GM19395 (cell line): Measurements from ENCODE around the gene DNAJC5.
"Not testable (repeated sequence)": the region's sequence is repeated elsewhere in the genome, so short reads cannot be mapped to it uniquely, and the experiment has no call there.

Experiments used
- ATAC-seq: cut with Tn5 transposase; IDR thresholded peaks from one replicate; pipeline ENCODE4 v1.9.1; 2021; ENCODE audit warnings: mild to moderate bottlenecking, moderate library complexity; ENCODE audit not compliant: unreplicated experiment

DNAJC5 gene, protein sequence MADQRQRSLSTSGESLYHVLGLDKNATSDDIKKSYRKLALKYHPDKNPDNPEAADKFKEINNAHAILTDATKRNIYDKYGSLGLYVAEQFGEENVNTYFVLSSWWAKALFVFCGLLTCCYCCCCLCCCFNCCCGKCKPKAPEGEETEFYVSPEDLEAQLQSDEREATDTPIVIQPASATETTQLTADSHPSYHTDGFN

DNA sequence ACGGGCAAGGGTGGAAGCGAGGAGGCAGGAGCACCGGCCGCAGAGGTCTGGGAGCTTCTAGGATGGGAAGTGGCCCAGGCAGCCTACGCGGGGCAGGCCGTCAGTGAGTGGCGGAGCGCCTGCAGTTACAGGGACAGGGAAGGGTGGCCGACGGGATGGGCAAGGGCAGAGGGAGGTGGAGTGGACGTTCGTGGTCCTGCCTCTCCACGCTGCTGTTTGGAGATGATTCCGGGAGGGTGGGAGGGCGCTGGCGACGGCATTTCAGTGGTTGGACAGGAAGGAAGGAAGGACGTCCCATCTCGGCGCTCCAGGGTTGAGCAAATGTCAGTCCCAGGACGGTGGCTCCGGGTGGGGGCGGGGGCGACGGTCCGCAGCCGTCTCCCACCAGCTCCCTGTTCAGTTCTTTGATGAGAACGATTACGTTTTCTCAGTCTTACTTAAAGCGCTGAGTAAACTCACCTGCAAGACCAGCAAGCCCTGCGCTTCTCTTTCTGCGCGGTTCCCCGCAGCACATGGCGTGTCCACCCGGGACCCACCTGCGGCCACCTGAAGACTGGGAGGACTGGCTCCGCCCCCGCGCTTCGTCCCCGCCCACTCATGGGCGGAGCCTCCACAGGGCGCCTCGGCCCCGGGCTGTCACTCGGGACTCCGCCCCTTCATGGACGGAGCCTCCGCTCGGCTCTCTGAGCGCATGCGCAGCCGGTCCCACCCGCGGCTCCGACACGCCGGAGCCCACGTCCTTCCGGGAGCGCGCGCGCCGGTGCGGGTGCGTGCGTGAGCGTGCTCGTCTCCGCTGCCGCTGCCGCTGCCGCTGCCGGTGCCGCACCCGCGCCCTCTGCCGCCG is at the start of gene DNAJC5:
Gene DNAJC5 (plus strand): TSS at position 769 of the 844 bp plus-strand sequence. CDS start 33,220 bp downstream, outside the sequence.
- peak; percentile 72 for ATAC-seq

DNA sequence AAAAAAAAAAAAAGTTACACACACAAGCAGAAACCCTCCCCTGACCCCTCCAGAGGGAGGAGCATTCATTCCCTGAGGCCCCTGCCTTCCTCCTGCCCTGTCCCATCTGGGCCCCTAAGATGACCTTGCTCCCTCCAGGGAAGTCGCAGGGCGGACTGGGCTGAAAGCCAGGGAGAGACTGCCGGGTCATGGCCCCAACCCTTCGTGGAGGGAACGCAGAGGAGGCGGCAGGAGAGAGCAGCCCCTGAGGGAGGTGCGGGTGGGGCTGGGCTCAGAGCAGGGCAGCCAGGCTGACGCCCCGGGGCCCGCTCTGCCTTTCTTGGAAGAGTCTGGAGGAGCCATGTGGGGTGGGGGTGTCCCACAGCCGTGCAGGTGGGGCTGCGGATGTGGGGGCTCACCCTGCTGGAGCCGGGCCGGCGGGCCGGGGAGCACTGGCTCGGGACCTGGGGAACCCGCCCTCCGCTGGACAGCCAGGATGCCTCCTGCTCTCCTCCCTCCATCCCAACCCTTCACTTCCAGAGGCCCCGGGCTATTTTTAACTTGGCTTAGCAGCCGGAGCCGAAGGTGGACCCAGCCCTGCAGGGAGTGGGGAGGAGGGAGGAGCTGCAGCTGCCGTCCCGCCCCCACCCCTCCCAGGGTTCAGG is 48.7 kb upstream of the DNAJC5 start:
- no peak for ATAC-seq

DNA sequence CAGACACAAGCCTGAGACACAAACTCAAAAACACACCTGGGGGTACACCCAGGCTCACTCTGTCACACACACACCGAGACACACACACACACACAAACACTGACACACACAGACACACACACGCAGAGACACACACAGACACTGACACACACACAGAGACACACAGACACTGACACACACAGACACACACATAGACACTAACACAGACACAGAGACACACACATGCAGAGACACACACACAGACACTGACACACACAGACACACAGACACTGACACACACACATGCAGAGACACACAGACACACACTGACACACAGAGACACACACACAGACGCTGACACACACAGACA is 48.1 kb upstream of the DNAJC5 start:
- no peak for ATAC-seq

DNA sequence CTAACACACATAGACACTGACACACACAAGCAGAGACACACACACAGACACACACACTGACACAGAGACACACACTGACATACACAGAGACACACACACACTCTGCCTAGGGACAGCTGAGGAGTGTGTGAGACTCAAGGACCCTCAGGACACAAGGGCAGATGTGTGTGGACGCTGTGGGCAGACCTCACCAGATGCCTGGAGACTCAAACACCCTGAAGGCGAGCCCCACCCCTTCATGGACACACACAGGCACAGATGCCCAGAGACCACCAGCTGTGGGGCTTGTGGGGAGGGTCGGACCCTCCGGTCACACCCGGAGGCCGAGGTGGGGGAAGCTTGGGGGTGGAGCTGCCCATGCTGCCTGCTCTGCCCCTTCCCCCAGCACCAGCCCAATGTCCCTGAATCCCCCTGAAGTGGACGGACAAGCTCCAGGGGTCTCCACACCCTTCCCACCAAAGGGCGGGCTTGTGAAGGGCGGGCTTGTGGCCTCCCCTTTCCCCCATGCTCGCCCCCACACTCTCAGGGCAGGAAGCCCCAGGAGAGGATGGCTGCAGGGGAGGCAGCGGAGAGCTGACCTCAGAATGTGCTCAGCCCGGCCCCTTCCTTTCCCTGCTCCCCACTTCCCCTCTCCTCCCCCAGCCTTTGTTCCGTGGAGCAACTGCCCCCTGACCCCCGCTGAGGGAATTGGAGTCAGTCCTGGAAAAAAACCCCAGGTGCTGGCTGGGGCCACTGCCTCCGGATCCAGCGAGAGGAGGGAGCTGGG is 47.5 kb upstream of the DNAJC5 start:
- ATAC-seq = no peak

DNA sequence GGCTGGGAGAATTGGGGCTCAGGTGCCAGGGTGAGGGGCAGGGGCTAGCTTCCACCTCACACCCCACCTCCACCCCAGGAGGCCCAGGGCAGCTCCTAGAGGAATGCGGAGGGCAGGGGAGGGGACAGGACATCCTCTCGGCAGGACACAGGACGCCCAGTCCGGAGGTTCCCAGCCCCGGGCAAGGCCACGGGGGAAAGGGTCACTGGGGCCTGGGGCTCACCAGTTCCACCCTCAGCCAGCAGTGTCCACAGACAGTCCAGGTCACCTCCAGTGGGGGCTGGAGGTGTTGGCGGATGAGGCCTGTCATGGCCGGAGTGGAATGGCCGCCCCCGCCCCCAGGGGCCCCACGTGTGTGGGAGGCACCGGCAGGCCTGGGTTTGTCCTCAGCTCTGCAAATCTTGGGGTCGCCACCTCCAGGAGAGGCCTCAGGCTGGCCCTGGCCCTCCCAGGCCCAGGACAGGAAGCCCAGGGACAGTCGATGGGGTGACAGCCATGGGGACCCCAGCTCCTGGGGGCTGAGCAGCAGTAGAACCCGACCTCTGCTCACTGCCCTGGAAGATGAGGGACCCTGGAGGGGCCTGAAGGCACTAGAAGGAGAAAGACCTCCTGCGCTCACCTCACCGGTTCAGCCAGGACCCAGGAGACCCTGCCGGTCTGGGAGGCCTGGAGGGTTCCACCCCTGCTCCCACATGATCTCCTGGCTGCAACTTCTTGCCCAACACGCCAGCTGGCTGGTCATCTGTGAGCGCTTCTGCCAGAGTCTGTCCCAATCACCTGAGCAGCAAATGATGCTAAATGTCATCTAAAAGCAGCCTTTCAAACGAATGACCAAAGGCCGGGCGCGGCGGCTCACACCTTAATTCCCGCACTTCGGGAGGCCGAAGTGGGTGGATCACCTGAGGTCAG is 46.7 kb upstream of the DNAJC5 start:
- ATAC-seq = no peak

DNA sequence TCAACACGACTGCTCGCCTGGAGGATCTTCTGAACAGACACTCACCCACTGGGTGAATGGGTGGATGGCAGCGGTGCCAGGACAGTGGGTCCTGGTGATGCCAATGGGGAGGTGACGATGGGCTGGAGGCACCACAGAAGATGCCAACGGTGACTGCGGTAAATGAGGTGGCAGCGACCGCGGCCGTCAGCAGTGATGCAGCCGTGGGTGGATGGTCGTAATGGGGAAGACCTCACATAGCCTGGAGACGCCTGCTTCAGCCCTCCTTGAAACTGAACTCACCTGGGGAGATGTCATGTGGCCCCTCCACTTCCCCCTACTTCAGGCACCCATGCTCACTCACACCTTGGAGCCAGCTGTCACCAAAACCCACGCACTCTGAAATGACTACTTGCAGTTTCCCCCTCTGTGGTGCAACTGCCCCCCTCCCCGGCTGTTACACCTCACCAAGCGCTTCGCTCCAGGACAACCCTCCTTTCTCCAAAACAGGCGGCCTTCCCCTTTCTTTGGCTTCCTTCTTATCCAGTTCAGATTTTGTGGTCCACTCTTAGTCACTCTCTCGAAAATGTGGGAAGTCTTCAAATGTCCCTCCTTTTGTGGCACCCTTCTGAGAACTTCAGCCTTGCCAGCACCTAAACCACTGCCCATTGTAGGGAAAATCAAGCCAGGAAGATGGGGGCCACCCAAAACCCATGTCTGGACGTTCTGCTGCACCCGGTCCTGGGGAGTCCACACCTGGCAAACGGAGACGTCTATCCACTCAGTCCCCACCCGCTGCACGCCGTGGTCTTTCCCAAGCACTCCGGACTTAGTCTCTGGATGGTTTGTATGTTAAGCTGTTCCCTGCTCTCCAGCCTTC is 44.0 kb upstream of the DNAJC5 start:
- ATAC-seq = peak; percentile 83

DNA sequence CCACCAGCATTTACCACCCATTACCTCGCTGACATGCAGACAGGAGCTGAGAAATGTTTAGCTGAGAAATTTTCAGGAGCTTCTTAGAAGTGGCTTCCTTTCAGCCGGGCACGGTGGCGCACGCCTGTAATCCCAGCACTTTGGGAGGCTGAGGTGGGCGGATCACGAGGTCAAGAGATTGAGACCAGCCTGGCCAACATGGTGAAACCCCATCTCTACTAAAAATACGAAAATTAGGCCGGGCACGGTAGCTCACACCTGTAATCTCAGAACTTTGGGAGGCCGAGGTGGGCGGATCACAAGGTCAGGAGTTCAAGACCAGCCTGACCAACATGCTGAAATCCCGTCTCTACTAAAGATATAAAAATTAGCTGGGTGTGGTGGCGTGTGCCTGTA is 43.4 kb upstream of the DNAJC5 start:
- ATAC-seq = not testable (repeated sequence)

DNA sequence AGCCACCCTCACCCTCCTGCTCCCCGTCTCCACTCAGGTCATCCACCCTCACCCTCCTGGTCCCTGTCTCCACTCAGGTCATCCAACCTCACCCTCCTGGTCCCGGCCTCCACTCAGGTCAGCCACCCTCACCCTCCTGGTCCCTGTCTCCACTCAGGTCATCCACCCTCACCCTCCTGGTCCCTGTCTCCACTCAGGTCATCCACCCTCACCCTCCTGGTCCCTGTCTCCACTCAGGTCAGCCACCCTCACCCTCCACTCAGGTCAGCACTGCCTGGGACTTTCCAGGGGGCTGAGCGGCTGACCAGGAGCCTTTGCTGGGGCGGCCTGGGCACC is 41.2 kb upstream of the DNAJC5 start:
- ATAC-seq = not testable (repeated sequence)

DNA sequence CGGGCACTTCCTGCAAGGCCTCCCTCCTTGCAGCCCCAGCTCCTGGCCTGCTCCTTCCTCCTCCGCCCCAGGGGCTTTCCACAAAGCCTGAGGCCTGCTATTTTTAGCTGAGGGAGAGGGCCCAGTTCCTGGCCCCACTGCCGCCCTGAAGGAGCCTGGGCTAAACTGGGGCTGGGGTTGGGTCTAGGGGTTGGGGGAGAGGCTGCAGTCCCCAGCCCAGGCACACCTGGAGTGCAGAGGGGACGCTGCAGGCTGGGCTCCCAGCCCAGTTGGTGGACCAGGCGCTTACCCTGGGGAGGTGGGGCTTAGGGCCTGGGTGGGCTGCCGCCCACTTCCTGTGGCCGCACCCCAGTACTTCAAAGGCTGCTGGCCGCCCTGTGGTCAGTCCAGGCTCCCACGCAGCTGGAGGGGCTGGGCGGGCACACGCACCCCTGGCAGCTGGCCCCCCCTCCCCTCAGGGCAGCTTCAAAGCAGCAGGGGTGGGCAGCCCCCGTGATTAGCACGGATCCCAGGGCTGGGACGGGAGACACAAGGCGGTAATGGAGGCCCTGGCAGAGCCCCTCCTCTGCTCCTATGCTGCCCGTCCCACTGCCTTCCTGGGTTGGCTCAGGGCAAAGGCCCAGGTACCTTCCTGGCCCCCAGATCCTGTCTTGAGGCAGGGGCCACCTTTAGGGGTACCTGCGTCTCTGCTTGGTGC is 40.7 kb upstream of the DNAJC5 start:
- no peak for ATAC-seq

DNA sequence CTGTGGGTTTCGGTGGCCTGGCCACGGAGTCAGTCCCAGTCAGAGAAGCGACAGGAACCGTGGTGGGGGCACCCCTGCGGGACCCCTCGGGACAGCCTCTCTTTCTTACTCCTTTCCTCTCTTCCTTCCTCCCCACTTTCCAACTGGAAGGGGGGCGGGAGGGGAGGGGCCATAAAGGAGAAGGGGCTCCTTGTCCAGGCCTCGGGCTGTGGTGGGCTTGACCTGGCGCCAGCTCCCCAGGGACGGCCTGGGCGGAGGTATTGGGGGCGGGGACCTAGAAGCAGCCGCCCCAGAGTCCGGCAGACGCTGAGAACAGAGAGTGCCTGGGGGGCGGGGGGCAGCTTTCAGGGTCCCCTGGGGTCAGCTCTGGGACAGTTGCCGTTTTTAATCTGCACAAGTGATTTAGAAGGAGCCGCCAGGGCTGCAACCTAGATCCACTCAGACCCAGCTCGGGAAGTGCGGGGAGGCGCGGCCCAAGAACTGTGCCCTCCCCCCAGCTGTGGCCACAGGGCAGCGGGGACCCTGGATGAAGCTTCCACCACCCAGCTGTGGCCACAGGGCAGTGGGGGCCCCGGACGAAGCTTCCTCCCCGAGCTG is 40.1 kb upstream of the DNAJC5 start:
- ATAC-seq = no peak

DNA sequence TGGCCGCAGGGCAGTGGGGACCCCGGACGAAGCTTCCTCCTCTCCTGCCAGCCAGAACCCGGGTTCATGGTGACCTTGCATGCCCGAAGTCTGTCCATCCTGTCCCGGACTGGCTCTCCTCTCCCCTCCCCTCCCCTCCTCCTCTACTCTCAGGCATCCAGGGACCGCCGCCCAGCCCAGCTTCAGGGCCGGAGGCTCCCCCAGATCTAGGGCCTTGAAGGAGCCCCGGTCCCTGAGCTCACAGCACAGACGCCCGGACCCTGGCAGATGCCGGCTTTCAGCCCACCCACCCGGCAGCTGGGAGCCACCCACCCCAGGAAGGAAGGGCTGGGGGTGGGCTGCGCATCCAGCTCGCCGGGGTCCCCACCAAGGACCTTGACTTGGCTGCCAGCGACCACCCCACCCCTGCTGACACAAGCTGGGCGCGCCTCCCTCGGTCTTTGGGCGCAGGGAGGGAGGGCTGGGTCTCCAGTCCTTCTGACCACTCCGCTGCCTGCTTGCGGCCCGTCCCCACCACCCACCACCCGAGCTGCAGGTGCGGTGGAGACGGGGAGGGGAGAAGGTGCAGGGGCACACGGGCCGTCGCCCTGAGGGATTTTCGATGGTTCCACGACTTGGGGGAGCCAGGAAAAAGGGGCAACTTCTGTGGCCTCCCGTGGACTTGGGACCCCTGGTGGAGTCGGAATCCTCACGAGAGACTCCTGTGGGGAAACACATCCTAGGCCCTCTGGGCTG is 39.4 kb upstream of the DNAJC5 start:
- no peak for ATAC-seq

DNA sequence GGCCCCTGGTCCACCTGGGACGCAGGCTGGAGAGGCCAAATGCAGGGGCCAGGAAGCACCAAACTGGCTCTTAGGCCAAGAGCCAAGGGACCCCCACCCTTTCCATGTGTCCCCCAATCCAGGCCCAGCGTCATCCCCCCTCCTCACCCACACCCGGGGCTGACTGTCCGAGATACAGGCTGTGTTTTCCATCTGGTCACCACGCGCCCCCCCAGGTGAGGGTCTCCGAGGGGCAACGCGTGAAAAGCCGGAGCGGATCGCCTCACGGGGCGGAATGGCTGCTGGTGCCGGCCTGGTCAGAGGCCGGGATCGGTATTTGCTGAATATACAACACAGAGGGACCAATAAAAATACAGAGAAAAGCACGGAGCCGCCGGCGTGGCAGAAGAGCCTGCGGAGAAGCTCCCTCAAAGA is 38.8 kb upstream of the DNAJC5 start:
- no peak for ATAC-seq

DNA sequence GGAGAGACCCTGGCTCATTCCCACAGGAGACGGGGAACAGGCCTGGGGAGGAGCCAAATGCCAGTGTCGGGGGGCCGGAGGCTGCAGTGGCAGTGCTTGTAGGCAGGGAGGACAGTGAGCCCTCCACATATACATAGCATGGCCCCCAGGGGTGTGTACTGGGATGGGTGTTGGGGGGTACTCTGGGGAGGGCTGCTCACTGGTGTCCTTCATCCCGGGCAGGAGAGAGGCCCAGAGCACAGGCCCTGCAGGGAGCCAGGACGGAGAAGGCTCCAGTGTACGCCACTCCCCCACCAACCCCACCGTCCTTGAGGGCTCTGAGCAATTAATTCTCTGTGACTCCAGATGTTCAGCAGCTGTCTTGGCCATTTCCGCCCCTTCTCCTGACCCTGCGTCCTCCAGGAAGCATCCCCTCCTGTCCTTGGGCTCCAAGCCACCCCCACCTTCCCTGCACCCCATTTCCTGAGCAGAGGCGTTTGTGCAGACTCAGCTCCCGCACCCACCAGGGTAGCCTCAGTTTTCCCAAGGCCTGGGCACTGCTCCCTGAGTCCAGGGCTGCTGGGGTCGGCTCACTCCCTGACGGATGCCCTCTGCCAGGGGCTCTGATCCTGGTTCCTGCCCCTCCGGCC is 37.0 kb upstream of the DNAJC5 start:
- ATAC-seq = no peak

DNA sequence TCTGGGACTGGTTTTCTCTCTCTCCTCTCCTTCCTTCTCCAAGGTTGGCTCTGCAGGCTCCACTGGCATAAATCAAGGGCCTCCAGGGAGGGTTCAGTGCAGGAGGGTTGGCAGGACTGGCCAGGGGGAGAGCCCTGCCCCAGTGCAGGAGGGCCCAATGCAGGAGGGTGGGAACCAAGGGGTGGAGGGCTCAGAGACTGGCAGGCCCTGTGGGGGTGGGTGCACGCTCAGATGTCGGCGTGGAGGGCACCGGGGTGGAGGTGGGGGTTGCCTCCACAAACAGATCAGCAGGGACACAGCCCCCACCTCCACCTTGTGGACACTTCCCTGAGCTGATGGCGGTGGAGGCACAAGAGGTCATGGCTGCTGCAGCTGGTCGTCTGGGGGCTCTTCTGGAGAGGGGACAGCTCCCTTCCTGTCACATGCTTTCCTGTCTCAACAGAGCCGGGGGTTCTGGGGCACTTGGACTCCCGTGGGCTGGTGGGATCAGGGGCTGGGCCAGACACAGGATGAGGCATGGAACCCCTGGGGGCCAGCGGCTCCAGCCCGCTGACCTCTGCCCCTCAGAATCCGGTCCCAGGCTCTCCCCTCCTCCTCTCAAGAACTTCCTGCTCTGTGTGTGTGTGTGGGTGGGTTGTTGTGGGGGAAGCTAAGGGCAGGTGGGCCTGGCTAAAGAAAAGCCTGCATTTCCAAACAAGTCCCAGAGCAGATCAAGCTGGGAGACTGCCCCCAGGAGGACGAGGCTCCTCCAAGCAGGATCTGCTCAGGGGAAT is 36.3 kb upstream of the DNAJC5 start:
- no peak for ATAC-seq

DNA sequence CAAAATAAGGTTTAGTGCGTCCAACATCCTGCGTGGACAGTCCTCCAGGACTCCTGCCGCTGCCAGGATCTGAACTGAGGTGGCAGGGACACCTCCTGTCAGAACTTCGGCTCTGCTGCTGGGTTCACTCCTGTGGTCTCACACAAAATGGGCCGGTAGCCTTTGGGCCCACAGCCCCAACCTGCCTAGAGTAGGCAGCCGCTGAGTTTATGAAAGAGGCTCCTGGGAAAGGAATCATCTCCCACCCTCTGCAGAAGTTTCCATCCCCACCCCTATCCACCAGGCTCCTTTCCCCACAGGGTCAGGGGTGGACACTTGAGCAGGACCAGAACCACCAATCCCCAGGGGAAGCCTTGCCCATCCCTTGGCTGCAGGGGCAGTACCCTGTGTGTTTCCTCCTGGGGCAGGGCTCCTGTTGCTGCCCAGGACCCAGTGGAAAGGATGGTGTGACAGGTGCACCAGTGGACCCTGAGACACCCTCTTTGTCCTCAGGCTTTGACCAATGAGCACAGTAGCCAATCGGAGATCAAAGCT is 35.7 kb upstream of the DNAJC5 start:
- ATAC-seq = no peak

DNA sequence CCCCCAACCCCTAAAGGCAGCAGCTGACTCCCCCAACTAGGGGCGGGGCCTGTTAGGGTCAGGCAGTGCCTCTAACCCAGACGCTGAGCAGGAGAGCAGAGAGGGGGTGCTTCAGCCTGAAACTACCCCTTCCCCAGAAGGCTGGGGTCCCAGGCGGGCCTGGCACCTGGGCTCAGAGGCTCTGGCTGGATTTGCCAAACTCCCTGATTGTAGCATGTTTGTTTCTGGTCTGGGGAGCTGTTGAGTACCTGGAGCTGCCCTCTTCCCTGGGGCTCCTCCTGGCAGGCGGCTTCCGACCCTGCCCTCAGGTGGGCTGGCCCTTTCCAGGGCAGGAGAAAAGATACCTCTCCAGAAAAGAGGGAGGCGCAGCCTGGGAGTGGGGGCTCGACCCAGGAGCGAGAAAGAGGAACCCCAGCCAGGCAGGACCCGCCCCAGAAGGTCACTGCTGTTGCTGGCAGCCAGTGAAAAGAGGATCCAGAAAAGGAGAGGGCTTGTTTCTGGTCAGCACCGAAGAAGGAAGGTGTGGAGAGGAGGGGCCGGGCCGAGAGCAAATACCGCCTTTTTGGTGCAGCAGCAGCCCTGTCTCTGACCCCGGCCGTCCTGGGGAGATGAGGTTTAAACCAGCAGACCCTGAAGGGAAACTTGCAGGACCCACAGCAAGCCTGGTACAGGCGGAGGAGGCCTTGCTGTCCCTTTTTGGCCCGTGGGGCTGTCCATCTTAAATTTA is 34.4 kb upstream of the DNAJC5 start:
- ATAC-seq = no peak
